GM19099 (cell line): ENCODE measurements around the gene LFNG.

ENCODE experiments used
- POLR2A ChIP-seq: IDR thresholded peaks from 3 replicates; pipeline ENCODE4 v1.6.1; 2011; ENCODE audit warnings: low read depth; ENCODE audit not compliant: insufficient read length; ENCODE audit errors: extremely low read depth

The LFNG gene

GRCh38 chr7:2495418-2496299 is 23.9 kb upstream of the LFNG start:
- no peak for TF ChIP-seq POLR2A

- TF ChIP-seq POLR2A: no peak
Observed at GRCh38 chr7:2496375-2496774, 23.2 kb upstream of the LFNG start.

GRCh38 chr7:2497065-2497464 is 22.5 kb upstream of the LFNG start:
- TF ChIP-seq POLR2A: no peak

GRCh38 chr7:2497500-2498336 is 21.9 kb upstream of the LFNG start:
- TF ChIP-seq POLR2A: no peak

GRCh38 chr7:2498708-2499107 is 20.9 kb upstream of the LFNG start:
- TF ChIP-seq POLR2A: no peak

GRCh38 chr7:2499181-2499580 is 20.4 kb upstream of the LFNG start:
- TF ChIP-seq POLR2A: no peak

- TF ChIP-seq POLR2A: no peak
Observed at GRCh38 chr7:2499719-2500430, 19.7 kb upstream of the LFNG start.

- TF ChIP-seq POLR2A: no peak
Observed at GRCh38 chr7:2500701-2501100, 18.9 kb upstream of the LFNG start.

- TF ChIP-seq POLR2A: no peak
Observed at GRCh38 chr7:2501947-2502646, 17.5 kb upstream of the LFNG start.

GRCh38 chr7:2502647-2502966 is 17.0 kb upstream of the LFNG start:
- TF ChIP-seq POLR2A: no peak

GRCh38 chr7:2503056-2503941 is 16.3 kb upstream of the LFNG start:
- no peak for TF ChIP-seq POLR2A

GRCh38 chr7:2504128-2504888 is 15.3 kb upstream of the LFNG start:
- TF ChIP-seq POLR2A: no peak

- no peak for TF ChIP-seq POLR2A
Observed at GRCh38 chr7:2504889-2505375, 14.6 kb upstream of the LFNG start.
